Activated naive CD4-positive, alpha-beta T cell treated with anti-CD3 and anti-CD28 coated beads, Interleukin-2, amount 50 U/mL, for 24 hours (primary cell): ENCODE results near the gene TSKS.

Experiments
- H3K27ac Mint-ChIP-seq: one replicate; pipeline ENCODE4 v1.8.0; 2021; ENCODE audit warnings: mild to moderate bottlenecking, mixed read lengths
- H3K27me3 Mint-ChIP-seq: one replicate; pipeline ENCODE4 v1.8.0; 2021; ENCODE audit warnings: mixed read lengths
- H3K36me3 Mint-ChIP-seq: one replicate; pipeline ENCODE4 v1.8.0; 2021; ENCODE audit warnings: mixed read lengths
- H3K4me1 Mint-ChIP-seq: one replicate; pipeline ENCODE4 v1.8.0; 2021; ENCODE audit warnings: mixed read lengths
- H3K4me3 Mint-ChIP-seq: one replicate; pipeline ENCODE4 v1.8.0; 2021; ENCODE audit warnings: mild to moderate bottlenecking, mixed read lengths
- H3K9me3 Mint-ChIP-seq: one replicate; pipeline ENCODE4 v1.8.0; 2021; ENCODE audit warnings: mixed read lengths

Gene TSKS

GRCh38 chr19:49718511-49718910, 44.6 kb downstream of the TSKS start:
- Mint-ChIP-seq H3K9me3 (no peaks in the 10 kb centered on the region), H3K27me3 (no peaks in the 10 kb centered on the region), H3K27ac (peak overlapping the region; percentile 35), H3K4me3 (peak overlapping the region; percentile 69), H3K36me3 (peaks cover 3% of the 10 kb centered on the region), H3K4me1 (peaks cover 16% of the 10 kb centered on the region)

GRCh38 chr19:49716154-49716553, 47.0 kb downstream of the TSKS start:
- H3K27ac Mint-ChIP-seq, result peak overlapping the region; percentile 46
- no peaks in the 10 kb centered on the region for H3K36me3 Mint-ChIP-seq
- H3K4me3 Mint-ChIP-seq, result no peak overlapping the region
- H3K27me3 Mint-ChIP-seq, result no peaks in the 10 kb centered on the region
- no peaks in the 10 kb centered on the region for H3K9me3 Mint-ChIP-seq
- H3K4me1 Mint-ChIP-seq, result peaks cover 13% of the 10 kb centered on the region

- Mint-ChIP-seq H3K4me1 (peaks cover 9% of the 10 kb centered on the region), H3K27ac (no peak overlapping the region), H3K9me3 (no peaks in the 10 kb centered on the region), H3K4me3 (no peak overlapping the region), H3K27me3 (no peaks in the 10 kb centered on the region), H3K36me3 (no peaks in the 10 kb centered on the region)
These were observed 49.8 kb downstream of the TSKS start for GRCh38 chr19:49713236-49713845.

- H3K36me3 Mint-ChIP-seq, result no peaks in the 10 kb centered on the region
- peaks cover 6% of the 10 kb centered on the region for H3K4me1 Mint-ChIP-seq
- no peak overlapping the region for H3K27ac Mint-ChIP-seq
- no peak overlapping the region for H3K4me3 Mint-ChIP-seq
- no peaks in the 10 kb centered on the region for H3K9me3 Mint-ChIP-seq
- H3K27me3 Mint-ChIP-seq, result no peaks in the 10 kb centered on the region
These were observed 50.7 kb downstream of the TSKS start for GRCh38 chr19:49712397-49712859.

GRCh38 chr19:49710372-49710951, 52.6 kb downstream of the TSKS start:
- Mint-ChIP-seq H3K4me3 (no peak overlapping the region), H3K36me3 (no peaks in the 10 kb centered on the region), H3K4me1 (no peaks in the 10 kb centered on the region), H3K27ac (no peak overlapping the region), H3K27me3 (no peaks in the 10 kb centered on the region), H3K9me3 (no peaks in the 10 kb centered on the region)

GRCh38 chr19:49705919-49706318, 57.2 kb downstream of the TSKS start:
- no peaks in the 10 kb centered on the region for H3K36me3 Mint-ChIP-seq
- no peaks in the 10 kb centered on the region for H3K4me1 Mint-ChIP-seq
- H3K4me3 Mint-ChIP-seq, result no peak overlapping the region
- no peaks in the 10 kb centered on the region for H3K9me3 Mint-ChIP-seq
- no peaks in the 10 kb centered on the region for H3K27me3 Mint-ChIP-seq
- no peak overlapping the region for H3K27ac Mint-ChIP-seq

GRCh38 chr19:49704888-49705642, 58.0 kb downstream of the TSKS start:
- Mint-ChIP-seq H3K27ac (no peak overlapping the region), H3K9me3 (no peaks in the 10 kb centered on the region), H3K27me3 (no peaks in the 10 kb centered on the region), H3K36me3 (no peaks in the 10 kb centered on the region), H3K4me1 (no peaks in the 10 kb centered on the region), H3K4me3 (no peak overlapping the region)

- Mint-ChIP-seq H3K36me3 (no peaks in the 10 kb centered on the region), H3K4me3 (no peak overlapping the region), H3K27me3 (no peaks in the 10 kb centered on the region), H3K4me1 (no peaks in the 10 kb centered on the region), H3K9me3 (no peaks in the 10 kb centered on the region), H3K27ac (no peak overlapping the region)
These were observed 61.8 kb downstream of the TSKS start for GRCh38 chr19:49701271-49701786.

GRCh38 chr19:49700563-49700962, 62.5 kb downstream of the TSKS start:
- Mint-ChIP-seq H3K27me3 (no peaks in the 10 kb centered on the region), H3K27ac (no peak overlapping the region), H3K36me3 (no peaks in the 10 kb centered on the region), H3K4me1 (no peaks in the 10 kb centered on the region), H3K4me3 (no peak overlapping the region), H3K9me3 (no peaks in the 10 kb centered on the region)

GRCh38 chr19:49699364-49699763, 63.7 kb downstream of the TSKS start:
- no peaks in the 10 kb centered on the region for H3K4me1 Mint-ChIP-seq
- no peaks in the 10 kb centered on the region for H3K27me3 Mint-ChIP-seq
- no peaks in the 10 kb centered on the region for H3K9me3 Mint-ChIP-seq
- no peak overlapping the region for H3K27ac Mint-ChIP-seq
- H3K36me3 Mint-ChIP-seq, result no peaks in the 10 kb centered on the region
- H3K4me3 Mint-ChIP-seq, result no peak overlapping the region

GRCh38 chr19:49696865-49697264, 66.2 kb downstream of the TSKS start:
- Mint-ChIP-seq H3K27ac (no peak overlapping the region), H3K27me3 (peaks cover 2% of the 10 kb centered on the region), H3K36me3 (no peaks in the 10 kb centered on the region), H3K4me3 (no peak overlapping the region), H3K9me3 (no peaks in the 10 kb centered on the region), H3K4me1 (no peaks in the 10 kb centered on the region)

- Mint-ChIP-seq H3K27ac (no peak overlapping the region), H3K36me3 (no peaks in the 10 kb centered on the region), H3K4me3 (no peak overlapping the region), H3K27me3 (peaks cover 2% of the 10 kb centered on the region), H3K4me1 (peaks cover 4% of the 10 kb centered on the region), H3K9me3 (no peaks in the 10 kb centered on the region)
These were observed 67.0 kb downstream of the TSKS start for GRCh38 chr19:49696115-49696514.

GRCh38 chr19:49692147-49692506, 71.0 kb downstream of the TSKS start:
- peaks cover 28% of the 10 kb centered on the region for H3K4me1 Mint-ChIP-seq
- no peak overlapping the region for H3K4me3 Mint-ChIP-seq
- peaks cover 3% of the 10 kb centered on the region for H3K36me3 Mint-ChIP-seq
- H3K9me3 Mint-ChIP-seq, result no peaks in the 10 kb centered on the region
- no peak overlapping the region for H3K27ac Mint-ChIP-seq
- H3K27me3 Mint-ChIP-seq, result peaks cover 6% of the 10 kb centered on the region

- Mint-ChIP-seq H3K9me3 (no peaks in the 10 kb centered on the region), H3K4me3 (peak overlapping the region; percentile 82), H3K36me3 (peaks cover 3% of the 10 kb centered on the region), H3K27me3 (peaks cover 6% of the 10 kb centered on the region), H3K27ac (peak overlapping the region; percentile 89), H3K4me1 (peaks cover 28% of the 10 kb centered on the region)
These were observed 71.6 kb downstream of the TSKS start for GRCh38 chr19:49691243-49692146.

- no peaks in the 10 kb centered on the region for H3K9me3 Mint-ChIP-seq
- peaks cover 4% of the 10 kb centered on the region for H3K36me3 Mint-ChIP-seq
- H3K4me3 Mint-ChIP-seq, result peak within 1 kb of the TSS; percentile 82
- peak within 1 kb of the TSS; percentile 89 for H3K27ac Mint-ChIP-seq
- peaks cover 28% of the 10 kb centered on the region for H3K4me1 Mint-ChIP-seq
- peaks cover 6% of the 10 kb centered on the region for H3K27me3 Mint-ChIP-seq
These were observed 72.4 kb downstream of the TSKS start, which contains the start of gene CPT1C for GRCh38 chr19:49690656-49691242. Gene CPT1C, plus strand, starts transcription at chr19:49691116. Its CDS starts 1,137 bp downstream, at chr19:49692253.
